Cardiac muscle cell (in vitro differentiated cells and primary cell): ENCODE results near the gene IFITM5. TPM values are rescaled to one million over a fixed set of nuclear protein-coding genes. Genes with fewer than 3 reads are reported as not detected.

Experiments used
- DNase-seq, 2 donors: peaks; one replicate each; pipeline versions ENCODE4 v3.0.0 to v3.0.0-alpha.2; 2010 to 2017; ENCODE audit warnings: low read depth in 1 of 2, low spot score in 1 of 2
- H3K27ac ChIP-seq: fragments of 200-600 bp; sonication (generic); 2 replicates; pipeline ENCODE4 v1.5.1; 2016
- H3K27me3 ChIP-seq: fragments of 200-600 bp; sonication (generic); 2 replicates; pipeline ENCODE4 v1.6.0; 2016; ENCODE audit warnings: control low read depth
- H3K36me3 ChIP-seq: fragments of 200-600 bp; sonication (generic); 2 replicates; pipeline ENCODE4 v1.5.1; 2016; ENCODE audit warnings: control low read depth
- H3K4me1 ChIP-seq: fragments of 200-600 bp; sonication (generic); 2 replicates; pipeline ENCODE4 v1.8.1; 2017; ENCODE audit warnings: low read depth, mild to moderate bottlenecking, mixed run types
- H3K4me3 ChIP-seq: fragments of 200-600 bp; sonication (generic); 2 replicates; pipeline ENCODE4 v1.5.1; 2016; ENCODE audit warnings: mild to moderate bottlenecking
- H3K9me3 ChIP-seq: fragments of 200-600 bp; sonication (generic); 2 replicates; pipeline ENCODE4 v1.5.1; 2017; ENCODE audit warnings: low read depth, mild to moderate bottlenecking, control low read depth
- CTCF ChIP-seq: IDR thresholded peaks from 2 replicates; pipeline ENCODE4 v1.5.1; 2012; ENCODE audit warnings: low read depth, mild to moderate bottlenecking, low read length
- polyA plus RNA-seq: library from polyadenylated mRNA; unstranded; fragments of >200 nt; fragmentation: Nextera tagmentation; extraction: Ambion mirVana; gene quantifications from 2 replicates; pipeline ENCODE4 v1.2.1, GENCODE V29; 2016
- total RNA-seq: library from RNA; depleted of rRNA; stranded (reverse); fragments of >200 nt; gene quantifications from 2 replicates; pipeline ENCODE4 v1.2.3, GENCODE V29; 2016

Gene IFITM5
- total and polyA plus RNA-seq, 2 experiments from 2014 or later = not detected

GRCh38 chr11:261624-262023 lies 37.7 kb downstream of the IFITM5 start:
- DNase-seq = no peak
- Histone ChIP-seq H3K4me1 (peaks cover 5% of the 10 kb centered on the region), H3K9me3 (no peaks in the 10 kb centered on the region), H3K36me3 (no peaks in the 10 kb centered on the region), H3K27ac (no peak overlapping the region), H3K4me3 (no peak overlapping the region), H3K27me3 (no peaks in the 10 kb centered on the region)
- TF ChIP-seq CTCF = no peak

- Histone ChIP-seq H3K9me3 (no peaks in the 10 kb centered on the region), H3K36me3 (no peaks in the 10 kb centered on the region), H3K27me3 (no peaks in the 10 kb centered on the region), H3K4me1 (peaks cover 5% of the 10 kb centered on the region), H3K27ac (no peak overlapping the region), H3K4me3 (no peak overlapping the region)
- no peak for TF ChIP-seq CTCF
- DNase-seq = no peak
Measured at GRCh38 chr11:259413-259812, 39.9 kb downstream of the IFITM5 start.

- no peak overlapping the region for H3K4me3 ChIP-seq
- no peak for DNase-seq
- peaks cover 5% of the 10 kb centered on the region for H3K4me1 ChIP-seq
- H3K27me3 ChIP-seq = no peaks in the 10 kb centered on the region
- H3K36me3 ChIP-seq = peaks cover 2% of the 10 kb centered on the region
- H3K9me3 ChIP-seq = no peaks in the 10 kb centered on the region
- TF ChIP-seq CTCF = peak; percentile 16
- H3K27ac ChIP-seq = no peak overlapping the region
Measured at GRCh38 chr11:257766-258493, 41.4 kb downstream of the IFITM5 start.

- Histone ChIP-seq H3K9me3 (no peaks in the 10 kb centered on the region), H3K27me3 (no peaks in the 10 kb centered on the region), H3K36me3 (peaks cover 8% of the 10 kb centered on the region), H3K27ac (no peak overlapping the region), H3K4me1 (peaks cover 5% of the 10 kb centered on the region), H3K4me3 (no peak overlapping the region)
- TF ChIP-seq CTCF = no peak
- no peak for DNase-seq
Measured at GRCh38 chr11:256952-257737, 42.2 kb downstream of the IFITM5 start.

- no peak for TF ChIP-seq CTCF
- Histone ChIP-seq H3K36me3 (peaks cover 18% of the 10 kb centered on the region), H3K27me3 (no peaks in the 10 kb centered on the region), H3K27ac (no peak overlapping the region), H3K4me3 (no peak overlapping the region), H3K9me3 (no peaks in the 10 kb centered on the region), H3K4me1 (peaks cover 5% of the 10 kb centered on the region)
- no peak for DNase-seq
Measured at GRCh38 chr11:255816-256215, 43.5 kb downstream of the IFITM5 start.
